GM23338 (cell line): ENCODE results near the gene PRIMPOL. TPM values are rescaled to one million over a fixed set of nuclear protein-coding genes. Genes with fewer than 3 reads are reported as not detected.
"Not testable (repeated sequence)": the region's sequence is repeated elsewhere in the genome, so short reads cannot be mapped to it uniquely, and the experiment has no call there.

Source experiments
- ATAC-seq: fragments of 200-7000 bp; cut with Tn5 transposase; 3 replicates; pipeline ENCODE4 v1.9.1; 2020
- DNase-seq: peaks from one replicate; pipeline ENCODE4 v3.0.0-alpha.2; 2015; ENCODE audit warnings: low spot score
- H2AFZ ChIP-seq: fragments of 200-600 bp; sonication (generic); 2 replicates; pipeline ENCODE4 v1.8.0; 2016; ENCODE audit warnings: antibody characterized with exemption, mild to moderate bottlenecking, moderate library complexity
- H3F3A ChIP-seq: fragments of 200-600 bp; sonication (generic); replicated peaks from 2 replicates; pipeline ENCODE4 v1.8.0; 2017; ENCODE audit warnings: antibody characterized with exemption, mixed run types, low read depth
- H3K27ac ChIP-seq: fragments of 200-600 bp; sonication (generic); 2 replicates; pipeline ENCODE4 v1.6.1; 2016; ENCODE audit warnings: low read depth
- H3K27me3 ChIP-seq: fragments of 200-600 bp; sonication (generic); 2 replicates; pipeline ENCODE4 v1.8.0; 2016; ENCODE audit warnings: mild to moderate bottlenecking, mixed run types, moderate library complexity; ENCODE audit not compliant: insufficient read depth
- H3K36me3 ChIP-seq: fragments of 200-600 bp; sonication (generic); 2 replicates; pipeline ENCODE4 v1.8.0; 2016; ENCODE audit warnings: mild to moderate bottlenecking; ENCODE audit not compliant: insufficient read depth
- H3K4me1 ChIP-seq: fragments of 200-600 bp; sonication (generic); 2 replicates; pipeline ENCODE4 v1.8.0; 2016; ENCODE audit warnings: mild to moderate bottlenecking, moderate library complexity; ENCODE audit not compliant: insufficient read depth
- H3K4me2 ChIP-seq: fragments of 200-600 bp; sonication (generic); 2 replicates; pipeline ENCODE4 v1.7.1; 2017; ENCODE audit warnings: mixed run types
- H3K4me3 ChIP-seq: fragments of 200-600 bp; sonication (generic); 2 replicates; pipeline ENCODE4 v1.6.1; 2016; ENCODE audit warnings: mixed run types
- H3K79me2 ChIP-seq: fragments of 200-600 bp; sonication (generic); replicated peaks from 2 replicates; pipeline ENCODE4 v1.8.0; 2017; ENCODE audit warnings: mild to moderate bottlenecking; ENCODE audit not compliant: insufficient read depth
- H3K9me2 ChIP-seq: fragments of 200-600 bp; sonication (generic); 2 replicates; pipeline ENCODE4 v1.8.0; 2017; ENCODE audit not compliant: insufficient read depth
- H4K20me1 ChIP-seq: fragments of 200-600 bp; sonication (generic); replicated peaks from 2 replicates; pipeline ENCODE4 v1.8.0; 2017; ENCODE audit warnings: mild to moderate bottlenecking; ENCODE audit not compliant: insufficient read depth
- H3K27ac Mint-ChIP-seq: 2 replicates; pipeline ENCODE4 v1.8.0; 2020; ENCODE audit warnings: inconsistent platforms, mild to moderate bottlenecking, moderate library complexity, mixed read lengths
- H3K27me3 Mint-ChIP-seq: 3 replicates; pipeline ENCODE4 v1.8.0; 2022; ENCODE audit warnings: low read depth, mild to moderate bottlenecking, moderate library complexity, mixed read lengths, inconsistent platforms; ENCODE audit not compliant: insufficient read depth, poor library complexity
- H3K36me3 Mint-ChIP-seq: 3 replicates; pipeline ENCODE4 v1.8.0; 2021; ENCODE audit warnings: low read depth, mild to moderate bottlenecking, inconsistent platforms, moderate library complexity, mixed read lengths
- H3K4me1 Mint-ChIP-seq: 3 replicates; pipeline ENCODE4 v1.8.0; 2020; ENCODE audit warnings: mild to moderate bottlenecking, inconsistent platforms, mixed read lengths
- H3K4me3 Mint-ChIP-seq: 3 replicates; pipeline ENCODE4 v1.8.0; 2021; ENCODE audit warnings: moderate library complexity, mild to moderate bottlenecking, inconsistent platforms, mixed read lengths
- H3K9me3 Mint-ChIP-seq: 3 replicates; pipeline ENCODE4 v1.8.0; 2020; ENCODE audit warnings: moderate library complexity, mild to moderate bottlenecking, inconsistent platforms, mixed read lengths
- EZH2 ChIP-seq: fragments of 200-600 bp; sonication (generic); IDR thresholded peaks from one replicate; pipeline ENCODE4 v1.8.0; 2017; ENCODE audit warnings: antibody characterized with exemption, mild to moderate bottlenecking, low read depth; ENCODE audit not compliant: unreplicated experiment
- EZH2phosphoT487 ChIP-seq: fragments of 200-600 bp; sonication (generic); IDR thresholded peaks from one replicate; pipeline ENCODE4 v1.8.1; 2018; ENCODE audit warnings: antibody characterized with exemption; ENCODE audit not compliant: unreplicated experiment
- ZNF114 ChIP-seq: fragments of 250-450 bp; sonication (Bioruptor Pico); IDR thresholded peaks from 2 replicates; pipeline ENCODE4 v1.5.0; 2020; ENCODE audit warnings: mild to moderate bottlenecking, moderate library complexity
- polyA plus RNA-seq: library from polyadenylated mRNA; unstranded; fragments of >200 nt; fragmentation: Nextera tagmentation; extraction: Ambion mirVana; gene quantifications from 2 replicates; pipeline ENCODE4 v1.2.1, GENCODE V29; 2016
- total RNA-seq: library from RNA; depleted of rRNA; stranded (reverse); fragments of >200 nt; shearing (Covaris generic); gene quantifications from 2 replicates; pipeline ENCODE4 v1.2.3, GENCODE V29; 2014
- TF ChIP-seq, protein P1 (sequence below): fragments of 250-450 bp; sonication (Bioruptor Pico); IDR thresholded peaks from 2 replicates; pipeline ENCODE4 v1.5.0; 2020; ENCODE audit warnings: mild to moderate bottlenecking, moderate library complexity
- TF ChIP-seq, protein P2 (sequence below): IDR thresholded peaks from 2 replicates; pipeline ENCODE4 v1.6.1; 2016; ENCODE audit warnings: antibody characterized with exemption

PRIMPOL gene
- total and polyA plus RNA-seq, 2 experiments from 2014 or later: 3.5 to 9.6 TPM

DNA sequence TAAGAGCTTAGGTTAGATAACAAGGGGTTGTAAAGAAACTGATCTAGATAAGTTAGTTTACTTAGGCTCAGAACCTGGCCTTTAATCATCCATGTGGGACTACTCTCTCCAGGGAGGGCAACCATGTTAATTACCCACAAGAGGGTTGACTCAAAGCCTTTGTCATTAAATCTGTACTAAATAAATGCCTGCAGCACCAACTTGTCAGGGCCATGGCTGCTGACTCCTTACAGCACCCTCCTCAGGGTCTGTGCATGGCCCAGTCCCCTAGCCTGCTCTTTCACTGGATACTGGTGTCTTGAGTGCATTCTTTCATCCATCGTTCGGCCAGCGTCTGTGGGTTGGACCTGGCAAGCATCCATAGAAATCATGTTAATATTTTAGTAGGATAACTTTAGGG is 35.0 kb upstream of the PRIMPOL start (continued):
- TF ChIP-seq, protein P1, sequence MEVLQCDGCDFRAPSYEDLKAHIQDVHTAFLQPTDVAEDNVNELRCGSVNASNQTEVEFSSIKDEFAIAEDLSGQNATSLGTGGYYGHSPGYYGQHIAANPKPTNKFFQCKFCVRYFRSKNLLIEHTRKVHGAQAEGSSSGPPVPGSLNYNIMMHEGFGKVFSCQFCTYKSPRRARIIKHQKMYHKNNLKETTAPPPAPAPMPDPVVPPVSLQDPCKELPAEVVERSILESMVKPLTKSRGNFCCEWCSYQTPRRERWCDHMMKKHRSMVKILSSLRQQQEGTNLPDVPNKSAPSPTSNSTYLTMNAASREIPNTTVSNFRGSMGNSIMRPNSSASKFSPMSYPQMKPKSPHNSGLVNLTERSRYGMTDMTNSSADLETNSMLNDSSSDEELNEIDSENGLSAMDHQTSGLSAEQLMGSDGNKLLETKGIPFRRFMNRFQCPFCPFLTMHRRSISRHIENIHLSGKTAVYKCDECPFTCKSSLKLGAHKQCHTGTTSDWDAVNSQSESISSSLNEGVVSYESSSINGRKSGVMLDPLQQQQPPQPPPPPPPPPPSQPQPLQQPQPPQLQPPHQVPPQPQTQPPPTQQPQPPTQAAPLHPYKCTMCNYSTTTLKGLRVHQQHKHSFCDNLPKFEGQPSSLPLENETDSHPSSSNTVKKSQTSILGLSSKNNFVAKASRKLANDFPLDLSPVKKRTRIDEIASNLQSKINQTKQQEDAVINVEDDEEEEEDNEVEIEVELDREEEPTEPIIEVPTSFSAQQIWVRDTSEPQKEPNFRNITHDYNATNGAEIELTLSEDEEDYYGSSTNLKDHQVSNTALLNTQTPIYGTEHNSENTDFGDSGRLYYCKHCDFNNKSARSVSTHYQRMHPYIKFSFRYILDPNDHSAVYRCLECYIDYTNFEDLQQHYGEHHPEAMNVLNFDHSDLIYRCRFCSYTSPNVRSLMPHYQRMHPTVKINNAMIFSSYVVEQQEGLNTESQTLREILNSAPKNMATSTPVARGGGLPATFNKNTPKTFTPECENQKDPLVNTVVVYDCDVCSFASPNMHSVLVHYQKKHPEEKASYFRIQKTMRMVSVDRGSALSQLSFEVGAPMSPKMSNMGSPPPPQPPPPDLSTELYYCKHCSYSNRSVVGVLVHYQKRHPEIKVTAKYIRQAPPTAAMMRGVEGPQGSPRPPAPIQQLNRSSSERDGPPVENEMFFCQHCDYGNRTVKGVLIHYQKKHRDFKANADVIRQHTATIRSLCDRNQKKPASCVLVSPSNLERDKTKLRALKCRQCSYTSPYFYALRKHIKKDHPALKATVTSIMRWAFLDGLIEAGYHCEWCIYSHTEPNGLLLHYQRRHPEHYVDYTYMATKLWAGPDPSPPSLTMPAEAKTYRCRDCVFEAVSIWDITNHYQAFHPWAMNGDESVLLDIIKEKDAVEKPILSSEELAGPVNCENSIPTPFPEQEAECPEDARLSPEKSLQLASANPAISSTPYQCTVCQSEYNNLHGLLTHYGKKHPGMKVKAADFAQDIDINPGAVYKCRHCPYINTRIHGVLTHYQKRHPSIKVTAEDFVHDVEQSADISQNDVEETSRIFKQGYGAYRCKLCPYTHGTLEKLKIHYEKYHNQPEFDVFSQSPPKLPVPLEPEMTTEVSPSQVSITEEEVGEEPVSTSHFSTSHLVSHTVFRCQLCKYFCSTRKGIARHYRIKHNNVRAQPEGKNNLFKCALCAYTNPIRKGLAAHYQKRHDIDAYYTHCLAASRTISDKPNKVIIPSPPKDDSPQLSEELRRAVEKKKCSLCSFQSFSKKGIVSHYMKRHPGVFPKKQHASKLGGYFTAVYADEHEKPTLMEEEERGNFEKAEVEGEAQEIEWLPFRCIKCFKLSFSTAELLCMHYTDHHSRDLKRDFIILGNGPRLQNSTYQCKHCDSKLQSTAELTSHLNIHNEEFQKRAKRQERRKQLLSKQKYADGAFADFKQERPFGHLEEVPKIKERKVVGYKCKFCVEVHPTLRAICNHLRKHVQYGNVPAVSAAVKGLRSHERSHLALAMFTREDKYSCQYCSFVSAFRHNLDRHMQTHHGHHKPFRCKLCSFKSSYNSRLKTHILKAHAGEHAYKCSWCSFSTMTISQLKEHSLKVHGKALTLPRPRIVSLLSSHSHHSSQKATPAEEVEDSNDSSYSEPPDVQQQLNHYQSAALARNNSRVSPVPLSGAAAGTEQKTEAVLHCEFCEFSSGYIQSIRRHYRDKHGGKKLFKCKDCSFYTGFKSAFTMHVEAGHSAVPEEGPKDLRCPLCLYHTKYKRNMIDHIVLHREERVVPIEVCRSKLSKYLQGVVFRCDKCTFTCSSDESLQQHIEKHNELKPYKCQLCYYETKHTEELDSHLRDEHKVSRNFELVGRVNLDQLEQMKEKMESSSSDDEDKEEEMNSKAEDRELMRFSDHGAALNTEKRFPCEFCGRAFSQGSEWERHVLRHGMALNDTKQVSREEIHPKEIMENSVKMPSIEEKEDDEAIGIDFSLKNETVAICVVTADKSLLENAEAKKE (CRISPR knock-in tag): no peak
- TF ChIP-seq ZNF114 (CRISPR knock-in tag) (no peak), EZH2 (no peak), EZH2phosphoT487 (no peak)
- TF ChIP-seq, protein P2, sequence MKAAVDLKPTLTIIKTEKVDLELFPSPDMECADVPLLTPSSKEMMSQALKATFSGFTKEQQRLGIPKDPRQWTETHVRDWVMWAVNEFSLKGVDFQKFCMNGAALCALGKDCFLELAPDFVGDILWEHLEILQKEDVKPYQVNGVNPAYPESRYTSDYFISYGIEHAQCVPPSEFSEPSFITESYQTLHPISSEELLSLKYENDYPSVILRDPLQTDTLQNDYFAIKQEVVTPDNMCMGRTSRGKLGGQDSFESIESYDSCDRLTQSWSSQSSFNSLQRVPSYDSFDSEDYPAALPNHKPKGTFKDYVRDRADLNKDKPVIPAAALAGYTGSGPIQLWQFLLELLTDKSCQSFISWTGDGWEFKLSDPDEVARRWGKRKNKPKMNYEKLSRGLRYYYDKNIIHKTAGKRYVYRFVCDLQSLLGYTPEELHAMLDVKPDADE: no peak

DNA sequence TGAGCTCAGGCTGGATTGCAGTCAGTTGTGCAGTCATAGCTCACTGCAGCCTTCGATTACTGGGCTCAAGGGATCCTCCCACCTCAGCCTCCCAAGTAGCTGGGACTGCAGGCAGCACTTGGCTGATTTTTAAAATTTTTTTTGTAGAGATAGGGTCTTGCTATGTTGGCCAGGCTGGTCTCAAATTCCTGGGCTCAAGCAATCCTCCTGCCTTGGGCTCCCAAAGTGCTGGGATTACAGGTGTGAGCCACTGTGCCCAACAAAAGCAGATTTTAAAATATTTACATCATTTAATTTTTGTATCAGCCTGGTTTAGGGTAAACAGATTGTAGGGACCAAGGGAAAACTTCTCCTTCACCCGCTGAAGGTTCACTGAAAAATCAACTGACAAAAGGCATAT is 33.4 kb upstream of the PRIMPOL start:
- peaks cover 65% of the 10 kb centered on the region for H3K36me3 Mint-ChIP-seq

More for the DNA sequence above, 33.4 kb upstream of the PRIMPOL start:
- Mint-ChIP-seq H3K9me3 (peaks cover 70% of the 10 kb centered on the region), H3K4me1 (peaks cover 20% of the 10 kb centered on the region)
- DNase-seq, H3F3A ChIP-seq, H3K4me3 Mint-ChIP-seq, H3K27me3 Mint-ChIP-seq, H4K20me1 ChIP-seq, H3K27ac Mint-ChIP-seq, H3K9me2 ChIP-seq, H3K79me2 ChIP-seq, H2AFZ ChIP-seq, H3K4me3 ChIP-seq, H3K27me3 ChIP-seq, ATAC-seq: not testable (repeated sequence)
- Histone ChIP-seq H3K27ac (peak overlapping the region; percentile 92), H3K4me2 (peak overlapping the region; percentile 67; the same call in 1 of the 2 replicates), H3K36me3 (peaks cover 12% of the 10 kb centered on the region; the same call in 1 of the 2 replicates), H3K4me1 (peaks cover 26% of the 10 kb centered on the region)
